PC-3 (cell line): Measurements from ENCODE around the gene CA5A.

Experiments
- CTCF ChIP-seq: fragments of 300-600 bp; sonication (generic); conservative IDR thresholded peaks from 2 replicates; pipeline ENCODE4 v1.5.1; 2017; ENCODE audit warnings: antibody characterized with exemption, low read depth, mild to moderate bottlenecking, low read length
- EZH2 ChIP-seq: fragments of 300-600 bp; sonication (generic); IDR thresholded peaks from one replicate; pipeline ENCODE4 v1.6.1; 2017; ENCODE audit warnings: antibody characterized with exemption, mild to moderate bottlenecking, low read length; ENCODE audit not compliant: unreplicated experiment
- EZH2phosphoT487 ChIP-seq: fragments of 300-600 bp; sonication (generic); IDR thresholded peaks from 2 replicates; pipeline ENCODE4 v1.6.1; 2018; ENCODE audit warnings: mild to moderate bottlenecking, antibody characterized with exemption, low read length, borderline replicate concordance

GRCh38 chr16:87950765-87951551, 14.6 kb upstream of the CA5A start, which contains the start of gene BANP:
- TF ChIP-seq CTCF (0 out of 2 replicates have a peak, but pooled peaks have one; percentile 29), EZH2 (no peak), EZH2phosphoT487 (no peak)
